ENCODE measurements around the gene PDE2A. TPM values are rescaled to one million over a fixed set of nuclear protein-coding genes. Genes with fewer than 3 reads are reported as not detected.

The PDE2A gene
- total RNA-seq, 1 experiment from 2014 or later, result 0.58 TPM

- intact Hi-C loops (cut with micrococcal nuclease; ENCODE audit: unreplicated experiment), result no loop called here
- ChIA-PET POLR2A (ENCODE audit: low non-redundant PET) (no interaction called here), CTCF (interaction anchor here (0.7 to 2.3 kb wide), 2 partner anchors 22 to 418 kb away, joined by 3 to 6 read pairs; no protein-coding TSS in a partner anchor)
- no TSS peak for BruUV-seq (replicated peaks)
- Histone ChIP-seq H3K36me3 (ENCODE audit: insufficient read depth, low read length, poor library complexity, severe bottlenecking) (no peaks in the 10 kb centered on the region), H3K27ac (ENCODE audit: low read depth, low read length, poor library complexity, severe bottlenecking) (no peak overlapping the region), H3K4me3 (ENCODE audit: low read depth, low read length, poor library complexity, severe bottlenecking) (no peak overlapping the region), H3K27me3 (replicated peaks; ENCODE audit: insufficient read depth, low read depth, low read length, poor library complexity) (no peaks in the 10 kb centered on the region), H3K4me1 (ENCODE audit: insufficient read depth, low read length, poor library complexity, severe bottlenecking) (peaks cover 8% of the 10 kb centered on the region), H3K9me3 (ENCODE audit: low read depth, low read length, poor library complexity, severe bottlenecking) (no peaks in the 10 kb centered on the region)
- DNase-seq (ENCODE audit: low spot score), result peak; percentile 24
- TF ChIP-seq CTCF (conservative IDR thresholded peaks at IDR 0.05; ENCODE audit: low read depth, low read length) (no peak), EZH2 (IDR thresholded peaks at IDR 0.05; ENCODE audit: borderline replicate concordance, low read depth, low read length, poor library complexity, severe bottlenecking) (no peak)
Measured at GRCh38 chr11:72607496-72607895, 66.7 kb downstream of the PDE2A start.

- BruUV-seq (replicated peaks), result no TSS peak
- CTCF ChIA-PET, result interaction anchor here (2.3 kb wide), 1 partner anchor 21 kb away, joined by 6 read pairs; no protein-coding TSS in a partner anchor
- Histone ChIP-seq H3K27ac (ENCODE audit: low read depth, low read length, poor library complexity, severe bottlenecking) (no peak overlapping the region), H3K4me1 (ENCODE audit: insufficient read depth, low read length, poor library complexity, severe bottlenecking) (peaks cover 8% of the 10 kb centered on the region), H3K36me3 (ENCODE audit: insufficient read depth, low read length, poor library complexity, severe bottlenecking) (no peaks in the 10 kb centered on the region), H3K4me3 (ENCODE audit: low read depth, low read length, poor library complexity, severe bottlenecking) (no peak overlapping the region), H3K27me3 (replicated peaks; ENCODE audit: insufficient read depth, low read depth, low read length, poor library complexity) (no peaks in the 10 kb centered on the region), H3K9me3 (ENCODE audit: low read depth, low read length, poor library complexity, severe bottlenecking) (no peaks in the 10 kb centered on the region)
- DNase-seq (ENCODE audit: low spot score), result no peak
- intact Hi-C loops (cut with micrococcal nuclease; ENCODE audit: unreplicated experiment), result no loop called here
- TF ChIP-seq EZH2 (IDR thresholded peaks at IDR 0.05; ENCODE audit: borderline replicate concordance, low read depth, low read length, poor library complexity, severe bottlenecking) (no peak), CTCF (conservative IDR thresholded peaks at IDR 0.05; ENCODE audit: low read depth, low read length) (no peak)
- POLR2A ChIA-PET (ENCODE audit: low non-redundant PET), result no interaction called here
Measured at GRCh38 chr11:72606748-72607468, 67.3 kb downstream of the PDE2A start.

- BruUV-seq (replicated peaks), result no TSS peak
- H3K27ac ChIP-seq (ENCODE audit: low read depth, low read length, poor library complexity, severe bottlenecking), result no peak overlapping the region
- TF ChIP-seq EZH2 (IDR thresholded peaks at IDR 0.05; ENCODE audit: borderline replicate concordance, low read depth, low read length, poor library complexity, severe bottlenecking) (no peak), CTCF (conservative IDR thresholded peaks at IDR 0.05; ENCODE audit: low read depth, low read length) (no peak)
- H3K4me3 ChIP-seq (ENCODE audit: low read depth, low read length, poor library complexity, severe bottlenecking), result no peak overlapping the region
- POLR2A ChIA-PET (ENCODE audit: low non-redundant PET), result no interaction called here
- CTCF ChIA-PET, result no interaction called here
- peaks cover 8% of the 10 kb centered on the region for H3K4me1 ChIP-seq (ENCODE audit: insufficient read depth, low read length, poor library complexity, severe bottlenecking)
- no peak for DNase-seq (ENCODE audit: low spot score)
- no peaks in the 10 kb centered on the region for H3K27me3 ChIP-seq (replicated peaks; ENCODE audit: insufficient read depth, low read depth, low read length, poor library complexity)
- intact Hi-C loops (cut with micrococcal nuclease; ENCODE audit: unreplicated experiment), result no loop called here
- H3K36me3 ChIP-seq (ENCODE audit: insufficient read depth, low read length, poor library complexity, severe bottlenecking), result no peaks in the 10 kb centered on the region
- no peaks in the 10 kb centered on the region for H3K9me3 ChIP-seq (ENCODE audit: low read depth, low read length, poor library complexity, severe bottlenecking)
Measured at GRCh38 chr11:72605973-72606747, 68.1 kb downstream of the PDE2A start.
